ENCODE data around the gene ZNF697.
"Not testable (repeated sequence)": the region's sequence is repeated elsewhere in the genome, so short reads cannot be mapped to it uniquely, and the experiment has no call there.

The ZNF697 gene

DNA sequence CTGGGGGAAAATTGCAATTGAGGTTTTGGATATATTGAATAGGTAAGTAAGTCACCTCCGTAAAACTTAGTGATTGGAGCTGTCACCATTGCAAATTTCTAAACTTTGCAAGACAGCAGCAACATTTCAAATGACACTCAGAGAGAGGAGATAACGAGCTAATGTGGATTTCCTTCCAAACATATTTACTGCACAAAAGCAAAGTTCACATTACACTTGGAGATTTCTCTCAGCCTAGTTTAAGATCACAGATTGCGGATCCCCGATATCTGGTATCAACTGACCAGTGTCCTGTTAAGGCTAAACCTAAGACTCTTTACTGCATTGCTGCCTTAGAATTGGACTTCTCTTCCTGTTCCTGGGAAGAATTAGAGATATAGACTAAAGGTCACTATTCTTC, 47.5 kb downstream of the ZNF697 start:
- no peak for DNase-seq

DNA sequence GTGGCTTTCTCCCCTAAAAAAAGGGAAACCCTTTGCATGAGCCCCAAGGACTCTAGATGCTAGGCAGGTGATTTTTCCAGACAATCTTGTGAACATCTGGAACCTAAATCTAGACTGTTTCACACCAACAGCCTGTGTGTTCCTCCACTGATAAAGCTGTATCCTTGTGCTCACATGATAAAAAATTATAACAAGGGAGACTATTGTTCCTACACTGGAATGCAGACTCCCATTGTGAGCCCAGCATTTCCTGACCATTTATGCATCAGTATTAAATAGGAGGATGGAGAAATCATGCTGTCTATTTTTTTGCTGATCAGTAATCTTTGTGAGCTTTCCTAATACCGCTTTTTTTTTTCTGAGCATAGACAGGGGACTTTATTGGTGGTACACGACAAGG, 52.5 kb downstream of the ZNF697 start:
- DNase-seq: no peak

DNA sequence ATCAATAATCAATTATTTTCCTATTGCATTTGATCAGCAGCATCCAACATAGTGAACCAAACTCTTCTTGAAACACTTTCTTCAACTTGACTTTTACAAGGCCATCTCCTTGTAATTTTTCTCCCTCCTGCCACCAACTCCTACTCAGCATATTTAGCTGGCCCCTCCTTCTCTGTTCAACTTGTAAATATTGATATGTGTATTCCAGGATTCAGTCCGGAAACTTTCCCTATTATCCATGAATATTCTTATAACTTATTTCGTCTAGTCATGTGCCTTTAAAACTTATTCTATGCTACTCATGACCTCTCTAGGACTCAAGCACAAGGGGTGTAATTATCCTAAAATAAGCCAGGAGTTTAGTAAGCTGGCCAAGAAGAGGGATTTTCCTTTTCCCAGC, 52.9 kb downstream of the ZNF697 start:
- DNase-seq: no peak

DNA sequence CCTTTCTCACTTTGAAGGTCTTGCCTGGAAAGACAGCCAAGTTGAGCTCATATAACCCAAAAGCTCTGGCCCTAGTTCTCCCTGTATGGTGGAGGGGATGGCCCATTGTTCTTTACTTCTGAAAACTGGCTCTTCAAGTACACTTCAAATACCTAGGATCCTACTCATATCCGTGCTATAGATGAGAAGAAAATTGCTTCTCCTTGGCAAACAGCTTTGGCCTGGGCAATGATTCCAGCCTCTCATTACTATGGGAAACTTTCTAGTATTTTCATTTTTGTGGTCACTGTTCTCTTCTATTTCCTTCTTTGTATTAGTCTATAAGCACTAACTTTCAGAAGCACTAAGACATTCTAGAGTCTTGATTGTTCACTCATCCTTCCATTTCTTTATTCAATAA, 53.7 kb downstream of the ZNF697 start:
- DNase-seq: no peak

DNA sequence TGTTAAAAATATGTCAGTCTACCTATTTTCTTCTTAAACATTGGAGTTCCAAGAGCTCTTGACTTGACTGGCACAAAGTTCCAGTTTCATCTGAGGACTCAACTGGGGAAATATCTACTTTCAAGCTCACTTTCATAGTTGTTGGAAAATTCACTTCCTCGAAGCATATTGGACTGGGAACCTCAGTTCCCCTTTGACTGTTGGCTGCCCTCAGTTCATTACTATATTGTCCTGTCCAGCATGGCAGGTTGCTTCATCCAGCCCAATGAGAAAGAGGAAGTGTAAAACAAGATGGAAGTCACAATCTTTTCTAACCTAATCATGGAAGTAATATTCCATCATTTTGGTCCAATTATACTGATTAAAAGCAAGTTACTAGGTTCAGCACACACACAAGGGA, 54.3 kb downstream of the ZNF697 start:
- no peak for DNase-seq

DNA sequence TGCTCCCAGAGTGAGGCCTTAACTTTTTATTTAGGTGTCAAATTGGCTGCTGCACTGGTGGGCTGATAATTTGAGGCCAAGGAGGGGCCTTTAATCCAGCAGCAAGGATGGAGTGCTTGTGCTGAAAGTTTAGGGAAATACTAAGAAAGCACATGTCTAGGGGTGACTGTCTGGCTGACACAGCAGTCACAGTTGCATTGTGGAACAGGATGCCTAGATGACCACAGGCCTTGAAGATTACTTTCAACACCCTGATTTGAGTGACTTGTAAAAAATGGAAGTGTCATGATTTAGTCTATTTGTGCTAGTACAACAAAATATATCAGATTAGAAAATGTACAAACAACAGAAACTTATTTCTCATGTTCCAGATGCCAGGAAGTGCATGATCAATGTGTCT, 57.7 kb downstream of the ZNF697 start:
- no peak for DNase-seq

DNA sequence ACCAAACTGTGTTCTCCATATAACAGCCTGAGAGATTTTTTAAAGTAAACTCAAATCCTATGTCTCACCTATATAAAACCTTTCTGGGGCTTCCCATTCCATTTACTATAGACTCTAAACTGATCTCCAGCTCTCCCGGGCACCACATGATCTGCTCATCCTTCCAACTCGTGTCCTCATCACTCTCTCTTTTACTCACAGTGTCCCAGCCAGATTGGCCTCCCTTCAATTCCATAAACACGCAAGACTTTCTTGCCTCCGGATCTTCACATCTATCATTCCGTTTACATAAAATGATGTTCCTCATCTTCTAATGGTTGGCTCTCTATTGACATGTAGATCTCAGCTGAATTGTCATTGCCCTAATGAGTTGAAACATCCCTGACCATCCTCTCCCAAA, 59.4 kb downstream of the ZNF697 start:
- DNase-seq: no peak

DNA sequence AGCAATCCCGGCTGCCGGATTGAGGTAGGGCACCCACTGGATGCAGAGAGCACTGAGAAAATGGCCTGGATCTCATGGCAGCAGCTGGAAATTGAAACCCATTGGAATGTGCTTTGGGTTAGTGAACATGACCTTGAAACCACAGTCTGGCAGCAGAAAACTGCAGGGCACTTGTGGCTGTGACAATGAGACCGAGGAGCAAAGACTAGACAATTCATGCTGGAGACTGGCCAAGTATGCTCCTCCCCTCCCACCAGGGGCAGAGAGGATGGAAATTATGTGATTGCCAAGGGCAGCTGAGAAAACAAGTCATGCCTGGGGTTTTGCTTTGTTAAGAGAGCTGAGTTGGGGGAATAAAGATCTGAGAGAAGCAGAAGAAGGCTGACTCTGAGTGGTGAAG, 60.7 kb downstream of the ZNF697 start:
- no peak for DNase-seq

DNA sequence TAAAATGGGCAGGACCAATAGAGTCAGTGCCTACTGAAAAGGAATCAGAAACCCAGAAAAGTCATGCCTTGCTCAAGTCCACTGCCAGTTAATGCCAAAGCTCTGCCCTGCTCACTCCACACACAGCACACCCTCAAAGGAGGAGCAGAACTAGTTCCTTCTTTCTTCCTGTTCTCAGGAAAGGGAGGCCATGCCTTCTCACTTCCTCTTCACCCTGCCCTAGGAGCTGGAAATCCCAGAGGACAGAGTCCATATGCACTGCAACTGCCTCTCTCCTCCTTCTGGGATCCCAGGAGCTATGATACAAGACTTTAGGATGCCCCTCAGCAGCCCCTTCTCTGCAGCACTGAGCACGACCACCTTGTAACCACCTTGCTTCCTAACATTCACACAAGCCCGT, 62.3 kb downstream of the ZNF697 start:
- DNase-seq: not testable (repeated sequence)

DNA sequence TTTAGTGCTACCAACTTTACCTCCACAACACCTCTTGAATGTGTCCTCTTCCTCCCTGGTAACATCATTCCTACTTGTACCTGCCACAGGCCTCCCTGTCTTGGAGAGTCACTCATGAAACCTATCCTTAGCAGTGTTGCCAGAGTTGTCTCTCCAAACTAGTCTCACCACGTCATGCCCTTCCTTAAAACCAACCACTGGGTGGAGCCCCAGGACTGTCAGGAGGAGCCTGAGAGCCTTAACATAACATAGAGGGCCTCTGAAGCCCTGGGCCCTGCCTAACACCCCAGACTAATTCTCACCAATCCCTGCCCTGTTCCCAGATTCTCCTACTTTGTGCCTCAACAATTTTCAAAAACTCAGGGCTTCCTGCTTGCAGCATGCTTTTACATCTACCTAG, 65.3 kb downstream of the ZNF697 start:
- no peak for DNase-seq

DNA sequence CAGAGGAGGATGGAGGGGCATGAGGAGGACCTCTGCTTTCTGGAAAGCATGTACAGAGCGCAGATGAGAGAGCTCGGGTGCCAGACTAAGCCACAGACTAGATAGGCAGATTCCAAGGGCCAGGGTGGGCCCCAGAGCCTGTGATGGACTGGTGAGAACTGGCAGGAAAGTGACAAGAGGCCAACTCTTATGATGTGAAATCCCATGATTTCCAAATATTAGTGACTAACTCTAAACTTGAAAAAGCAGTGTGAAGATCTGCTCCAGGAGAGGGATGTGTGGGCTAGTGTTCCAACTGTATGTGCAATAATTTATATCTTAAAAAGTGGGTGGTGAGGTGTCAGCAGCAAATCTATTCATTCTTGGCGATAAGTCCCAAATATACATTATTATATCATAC, 67.0 kb downstream of the ZNF697 start:
- not testable (repeated sequence) for DNase-seq

DNA sequence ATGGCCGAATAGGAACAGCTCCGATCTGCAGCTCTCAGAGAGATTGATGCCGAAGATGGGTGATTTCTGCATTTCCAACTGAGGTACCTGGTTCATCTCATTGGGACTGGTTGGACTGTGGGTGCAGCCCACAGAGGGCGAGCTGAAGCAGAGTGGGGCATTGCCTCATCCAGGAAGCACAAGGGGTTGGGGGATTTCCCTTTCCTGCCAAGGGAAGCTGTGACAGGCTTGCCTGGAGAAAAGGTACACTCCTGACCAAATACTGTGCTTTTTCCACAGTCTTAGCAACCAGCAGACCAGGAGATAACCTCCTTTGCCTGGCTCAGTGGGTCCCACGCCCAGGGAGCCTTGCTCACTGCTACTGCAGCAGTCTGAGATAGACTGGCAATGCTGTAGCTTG, 74.2 kb downstream of the ZNF697 start:
- no peak for DNase-seq

DNA sequence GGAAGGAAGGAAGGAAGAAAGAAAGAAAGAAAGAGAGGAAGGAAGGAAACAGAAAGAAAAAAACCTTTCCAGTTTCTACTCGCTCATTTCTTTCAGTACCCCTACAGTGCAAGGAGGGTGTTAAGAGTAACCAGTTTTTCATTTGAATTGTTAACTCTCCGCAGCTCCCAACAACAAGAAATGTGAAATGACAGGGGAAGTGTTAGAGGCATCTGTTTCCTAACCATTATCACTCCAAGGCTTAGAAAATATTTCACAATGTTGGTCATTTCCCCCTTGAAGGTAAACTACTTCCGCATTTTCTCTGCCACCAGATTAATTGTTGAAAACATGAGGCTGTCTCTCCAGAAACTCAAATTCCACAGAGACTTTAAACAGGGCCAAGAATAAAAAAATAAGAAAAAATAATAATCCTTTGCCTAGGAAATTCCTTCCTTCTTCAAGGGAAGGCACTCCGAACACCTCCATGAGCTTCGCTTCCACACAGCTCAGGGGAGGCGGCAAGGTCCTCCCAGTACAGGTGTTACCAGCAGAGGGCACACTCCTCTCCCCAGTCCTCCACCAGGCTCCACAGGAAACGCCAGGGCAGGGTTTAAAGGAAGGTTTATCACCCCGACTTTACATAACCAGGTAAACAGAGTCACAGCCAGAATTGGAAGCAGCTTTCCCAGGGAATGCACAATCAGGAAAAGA, 78.0 kb downstream of the ZNF697 start:
- not testable (repeated sequence) for DNase-seq
